Measurements from ENCODE around the gene FUZ. TPM values are rescaled to one million over a fixed set of nuclear protein-coding genes. Genes with fewer than 3 reads are reported as not detected.

Gene FUZ
- polyA plus RNA-seq, 1 donor from 2014 or later: 35.4 TPM

- Histone ChIP-seq H3K9ac (ENCODE audit: low read length) (no peak overlapping the region), H3K36me3 (ENCODE audit: insufficient read depth, low read length) (peaks cover 5% of the 10 kb centered on the region), H3K9me2 (ENCODE audit: insufficient read depth, low read length) (no peaks in the 10 kb centered on the region), H3K4me3 (ENCODE audit: low read length) (no peak overlapping the region), H3K9me3 (ENCODE audit: low read length) (no peaks in the 10 kb centered on the region), H3F3A (ENCODE audit: insufficient read depth, low read length, poor library complexity, severe bottlenecking) (no peaks in the 10 kb centered on the region), H3K79me2 (replicated peaks; ENCODE audit: insufficient read depth, low read length) (no peaks in the 10 kb centered on the region), H3K27ac (ENCODE audit: low read length) (no peak overlapping the region), H3K4me2 (ENCODE audit: low read length) (no peak overlapping the region), H3K27me3 (ENCODE audit: insufficient read depth, low read depth, low read length) (no peaks in the 10 kb centered on the region), H2AFZ (ENCODE audit: low read depth, low read length) (no peak overlapping the region), H4K20me1 (ENCODE audit: insufficient read depth) (no peaks in the 10 kb centered on the region)
- no peak for TF ChIP-seq CTCF (IDR thresholded peaks at IDR 0.05; ENCODE audit: poor library complexity, severe bottlenecking)
- TF ChIP-seq EP300 (conservative IDR thresholded peaks at IDR 0.05; ENCODE audit: poor library complexity, severe bottlenecking): no peak
- no peak for TF ChIP-seq POLR2AphosphoS5 (IDR thresholded peaks at IDR 0.05)
- no peak for TF ChIP-seq RAD21 (conservative IDR thresholded peaks at IDR 0.05)
- TF ChIP-seq MXI1 (conservative IDR thresholded peaks at IDR 0.05; ENCODE audit: poor library complexity, severe bottlenecking): no peak
- no peak for TF ChIP-seq REST (IDR thresholded peaks at IDR 0.05; ENCODE audit: borderline replicate concordance)
- no peak for TF ChIP-seq TAF1 (IDR thresholded peaks at IDR 0.05; ENCODE audit: low read depth)
- no peak for TF ChIP-seq EZH2 (IDR thresholded peaks at IDR 0.05; ENCODE audit: borderline replicate concordance, insufficient read depth, low read length, poor library complexity, severe bottlenecking)
- no peak for TF ChIP-seq SMC3 (conservative IDR thresholded peaks at IDR 0.05; ENCODE audit: poor library complexity)
Measured at GRCh38 chr19:49836176-49837008, 23.3 kb upstream of the FUZ start.

GRCh38 chr19:49835562-49835961 lies 22.5 kb upstream of the FUZ start:
- Histone ChIP-seq H3K27ac (ENCODE audit: low read length) (no peak overlapping the region), H3K4me2 (ENCODE audit: low read length) (no peak overlapping the region), H3K9me3 (ENCODE audit: low read length) (no peaks in the 10 kb centered on the region), H3K27me3 (ENCODE audit: insufficient read depth, low read depth, low read length) (no peaks in the 10 kb centered on the region), H3K79me2 (replicated peaks; ENCODE audit: insufficient read depth, low read length) (no peaks in the 10 kb centered on the region), H3F3A (ENCODE audit: insufficient read depth, low read length, poor library complexity, severe bottlenecking) (no peaks in the 10 kb centered on the region), H2AFZ (ENCODE audit: low read depth, low read length) (no peak overlapping the region), H3K4me3 (ENCODE audit: low read length) (no peak overlapping the region), H3K9ac (ENCODE audit: low read length) (no peak overlapping the region), H3K36me3 (ENCODE audit: insufficient read depth, low read length) (peaks cover 4% of the 10 kb centered on the region), H4K20me1 (ENCODE audit: insufficient read depth) (no peaks in the 10 kb centered on the region), H3K9me2 (ENCODE audit: insufficient read depth, low read length) (no peaks in the 10 kb centered on the region)
- TF ChIP-seq EZH2 (IDR thresholded peaks at IDR 0.05; ENCODE audit: borderline replicate concordance, insufficient read depth, low read length, poor library complexity, severe bottlenecking): no peak
- TF ChIP-seq TAF1 (IDR thresholded peaks at IDR 0.05; ENCODE audit: low read depth): no peak
- TF ChIP-seq REST (IDR thresholded peaks at IDR 0.05; ENCODE audit: borderline replicate concordance): no peak
- no peak for TF ChIP-seq POLR2AphosphoS5 (IDR thresholded peaks at IDR 0.05)
- no peak for TF ChIP-seq RAD21 (conservative IDR thresholded peaks at IDR 0.05)
- TF ChIP-seq MXI1 (conservative IDR thresholded peaks at IDR 0.05; ENCODE audit: poor library complexity, severe bottlenecking): no peak
- no peak for TF ChIP-seq EP300 (conservative IDR thresholded peaks at IDR 0.05; ENCODE audit: poor library complexity, severe bottlenecking)
- TF ChIP-seq CTCF (IDR thresholded peaks at IDR 0.05; ENCODE audit: poor library complexity, severe bottlenecking): no peak
- TF ChIP-seq SMC3 (conservative IDR thresholded peaks at IDR 0.05; ENCODE audit: poor library complexity): no peak

Data from neural cell (in vitro differentiated cells).